Loucy (cell line): Measurements from ENCODE around the gene LAMTOR1.

Experiments used
- H2AFZ ChIP-seq: fragments of 200-600 bp; sonication (generic); 2 replicates; pipeline ENCODE4 v1.6.0; 2016; ENCODE audit warnings: antibody characterized with exemption, mild to moderate bottlenecking, low read length, moderate library complexity
- H3F3A ChIP-seq: fragments of 200-600 bp; 2 replicates; pipeline ENCODE4 v1.6.0; 2016; ENCODE audit warnings: antibody characterized with exemption, low read depth, mild to moderate bottlenecking
- H3K27me3 ChIP-seq: fragments of 200-600 bp; sonication (generic); 2 replicates; pipeline ENCODE4 v1.6.1; 2014; ENCODE audit warnings: low read length, mild to moderate bottlenecking; ENCODE audit not compliant: insufficient read depth, poor library complexity, severe bottlenecking
- H3K36me3 ChIP-seq: fragments of 200-600 bp; sonication (generic); 2 replicates; pipeline ENCODE4 v1.6.1; 2016; ENCODE audit warnings: low read length; ENCODE audit not compliant: insufficient read depth
- H3K4me1 ChIP-seq: fragments of 200-600 bp; sonication (generic); 2 replicates; pipeline ENCODE4 v1.5.1; 2014; ENCODE audit warnings: low read length, mild to moderate bottlenecking; ENCODE audit not compliant: insufficient read depth, poor library complexity, severe bottlenecking
- H3K4me2 ChIP-seq: fragments of 200-600 bp; sonication (generic); 2 replicates; pipeline ENCODE4 v1.6.0; 2014; ENCODE audit warnings: antibody characterized with exemption, low read length, low read depth, mild to moderate bottlenecking; ENCODE audit not compliant: poor library complexity, severe bottlenecking
- H3K4me3 ChIP-seq: fragments of 200-600 bp; sonication (generic); 2 replicates; pipeline ENCODE4 v1.5.1; 2014; ENCODE audit warnings: low read length, mild to moderate bottlenecking, mixed read lengths; ENCODE audit not compliant: poor library complexity, severe bottlenecking
- H3K79me2 ChIP-seq: fragments of 200-600 bp; sonication (generic); 2 replicates; pipeline ENCODE4 v1.6.1; 2014; ENCODE audit warnings: low read length; ENCODE audit not compliant: insufficient read depth
- H3K9ac ChIP-seq: fragments of 200-600 bp; sonication (generic); 2 replicates; pipeline ENCODE4 v1.6.0; 2014; ENCODE audit warnings: mild to moderate bottlenecking, low read depth, low read length, moderate library complexity; ENCODE audit not compliant: poor library complexity, severe bottlenecking
- H3K9me2 ChIP-seq: fragments of 200-600 bp; sonication (generic); replicated peaks from 2 replicates; pipeline ENCODE4 v1.6.1; 2016; ENCODE audit warnings: low read depth, low read length, mixed read lengths
- H3K9me3 ChIP-seq: fragments of 200-600 bp; sonication (generic); 2 replicates; pipeline ENCODE4 v1.6.1; 2014; ENCODE audit warnings: mild to moderate bottlenecking, antibody characterized with exemption, low read length, low read depth; ENCODE audit not compliant: insufficient read depth
- H4K20me1 ChIP-seq: fragments of 200-600 bp; sonication (generic); 2 replicates; pipeline ENCODE4 v1.6.0; 2014; ENCODE audit warnings: antibody characterized with exemption, low read length, mild to moderate bottlenecking; ENCODE audit not compliant: insufficient read depth, poor library complexity, severe bottlenecking
- EZH2phosphoT487 ChIP-seq: fragments of 200-600 bp; IDR thresholded peaks from 2 replicates; pipeline ENCODE4 v1.6.1; 2018; ENCODE audit warnings: antibody characterized with exemption, mild to moderate bottlenecking, moderate library complexity, borderline replicate concordance
- TF ChIP-seq, protein P1 (sequence below): fragments of 200-600 bp; sonication (generic); conservative IDR thresholded peaks from 2 replicates; pipeline ENCODE4 v1.5.1; 2014; ENCODE audit warnings: mild to moderate bottlenecking, antibody characterized with exemption, low read length

Gene LAMTOR1

DNA sequence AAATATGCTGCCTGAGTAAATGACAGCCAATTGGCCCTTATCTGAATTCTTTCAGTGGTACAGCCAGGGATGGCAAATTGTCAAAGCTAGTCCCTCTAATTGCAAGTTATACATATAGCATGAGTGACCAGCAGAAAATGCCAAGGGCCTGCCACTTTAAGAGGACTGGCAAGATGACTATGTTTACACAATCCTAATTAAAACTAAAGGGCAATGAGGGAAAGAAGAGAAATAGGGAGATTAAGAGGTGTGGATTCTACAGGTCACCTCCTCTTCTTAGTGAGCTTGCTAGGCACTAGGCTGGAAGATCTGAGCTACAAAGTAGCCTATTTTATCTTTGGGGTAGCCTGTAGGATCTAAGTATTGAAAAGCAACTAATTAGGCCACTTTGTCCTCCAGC is 36.2 kb downstream of the LAMTOR1 start:
- Histone ChIP-seq H3K36me3 (peaks cover 44% of the 10 kb centered on the region), H4K20me1 (peaks cover 44% of the 10 kb centered on the region), H3K9me3 (no peaks in the 10 kb centered on the region), H3K79me2 (peaks cover 91% of the 10 kb centered on the region), H3K4me2 (no peak overlapping the region), H3K4me1 (peaks cover 21% of the 10 kb centered on the region), H3F3A (no peaks in the 10 kb centered on the region), H3K27me3 (no peaks in the 10 kb centered on the region), H3K9me2 (no peaks in the 10 kb centered on the region), H2AFZ (no peak overlapping the region), H3K4me3 (no peak overlapping the region), H3K9ac (no peak overlapping the region)
- TF ChIP-seq EZH2phosphoT487, result no peak
- TF ChIP-seq, protein P1, sequence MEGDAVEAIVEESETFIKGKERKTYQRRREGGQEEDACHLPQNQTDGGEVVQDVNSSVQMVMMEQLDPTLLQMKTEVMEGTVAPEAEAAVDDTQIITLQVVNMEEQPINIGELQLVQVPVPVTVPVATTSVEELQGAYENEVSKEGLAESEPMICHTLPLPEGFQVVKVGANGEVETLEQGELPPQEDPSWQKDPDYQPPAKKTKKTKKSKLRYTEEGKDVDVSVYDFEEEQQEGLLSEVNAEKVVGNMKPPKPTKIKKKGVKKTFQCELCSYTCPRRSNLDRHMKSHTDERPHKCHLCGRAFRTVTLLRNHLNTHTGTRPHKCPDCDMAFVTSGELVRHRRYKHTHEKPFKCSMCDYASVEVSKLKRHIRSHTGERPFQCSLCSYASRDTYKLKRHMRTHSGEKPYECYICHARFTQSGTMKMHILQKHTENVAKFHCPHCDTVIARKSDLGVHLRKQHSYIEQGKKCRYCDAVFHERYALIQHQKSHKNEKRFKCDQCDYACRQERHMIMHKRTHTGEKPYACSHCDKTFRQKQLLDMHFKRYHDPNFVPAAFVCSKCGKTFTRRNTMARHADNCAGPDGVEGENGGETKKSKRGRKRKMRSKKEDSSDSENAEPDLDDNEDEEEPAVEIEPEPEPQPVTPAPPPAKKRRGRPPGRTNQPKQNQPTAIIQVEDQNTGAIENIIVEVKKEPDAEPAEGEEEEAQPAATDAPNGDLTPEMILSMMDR, result no peak

DNA sequence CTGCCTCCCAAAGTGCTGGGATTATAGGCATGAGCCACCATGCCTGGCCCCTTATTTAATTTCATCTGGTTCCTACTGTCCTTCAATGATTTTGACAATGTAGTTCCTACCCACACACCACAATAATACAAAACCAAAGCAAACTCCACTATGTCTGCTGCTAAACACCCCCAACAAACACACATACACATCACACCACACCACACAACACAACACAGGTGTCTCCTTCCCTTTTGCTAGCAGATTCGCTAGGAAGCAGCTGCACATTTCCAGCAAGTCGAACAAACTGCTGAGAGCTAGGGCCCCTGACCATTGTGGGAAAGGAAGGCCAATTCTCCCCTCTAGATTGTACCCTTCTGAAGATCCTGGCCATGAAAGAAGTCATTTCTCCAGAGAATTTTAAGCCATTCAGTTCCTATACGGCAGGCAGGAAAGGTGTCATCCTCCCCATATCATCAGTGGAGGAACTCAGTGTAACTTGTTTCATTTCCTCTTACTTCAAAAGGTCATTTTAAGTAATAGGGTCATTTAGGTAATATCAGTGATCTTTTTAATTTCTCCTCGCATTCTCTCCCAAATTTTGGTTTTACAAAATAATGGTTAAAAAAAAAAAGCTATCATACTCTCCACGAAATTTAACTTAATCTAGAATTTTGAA is 41.2 kb downstream of the LAMTOR1 start:
- H3K4me2 ChIP-seq, result no peak overlapping the region

DNA sequence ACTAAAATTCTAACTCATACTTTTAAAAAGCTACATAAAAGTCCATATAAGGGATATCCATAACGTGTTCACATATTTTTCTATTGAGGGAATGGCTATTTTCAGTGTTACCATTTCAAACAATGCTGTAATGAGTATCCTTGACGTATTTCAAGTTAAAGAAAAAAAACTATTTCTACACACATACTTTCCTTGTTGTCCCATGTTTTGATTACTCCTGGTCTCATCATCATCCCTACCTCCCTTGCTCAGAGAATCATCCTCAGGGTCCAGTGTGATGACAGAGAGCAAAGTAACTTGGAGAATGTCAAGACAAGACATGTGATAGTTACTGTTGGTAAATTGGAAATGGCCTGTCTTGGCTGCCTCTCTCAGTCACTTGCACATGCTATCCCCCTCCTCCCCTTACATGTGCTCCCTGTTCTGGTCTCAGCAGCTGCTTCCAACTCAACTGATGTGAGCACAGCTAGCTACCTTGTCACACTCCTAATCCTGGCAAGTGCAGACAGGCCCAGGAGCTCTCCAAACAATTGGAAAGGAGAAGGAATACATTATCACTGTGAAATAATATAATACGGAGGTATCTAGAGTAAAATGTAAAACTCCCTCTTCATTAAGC is 44.6 kb downstream of the LAMTOR1 start:
- Histone ChIP-seq H3F3A (no peaks in the 10 kb centered on the region), H3K27me3 (no peaks in the 10 kb centered on the region), H3K9me3 (no peaks in the 10 kb centered on the region), H3K4me2 (no peak overlapping the region), H3K36me3 (peaks cover 27% of the 10 kb centered on the region), H2AFZ (no peak overlapping the region), H3K9ac (no peak overlapping the region), H3K4me1 (no peaks in the 10 kb centered on the region), H3K79me2 (peaks cover 92% of the 10 kb centered on the region), H3K9me2 (no peaks in the 10 kb centered on the region), H4K20me1 (peaks cover 4% of the 10 kb centered on the region), H3K4me3 (no peak overlapping the region)
- TF ChIP-seq, protein P1, result no peak
- no peak for TF ChIP-seq EZH2phosphoT487

More for the DNA sequence above, 41.2 kb downstream of the LAMTOR1 start:
- no peaks in the 10 kb centered on the region for H3K27me3 ChIP-seq
- no peak overlapping the region for H3K4me3 ChIP-seq
- H3K79me2 ChIP-seq, result peaks cover 84% of the 10 kb centered on the region
- no peaks in the 10 kb centered on the region for H3K9me3 ChIP-seq
- H3K4me1 ChIP-seq, result no peaks in the 10 kb centered on the region
- no peak overlapping the region for H2AFZ ChIP-seq
- no peaks in the 10 kb centered on the region for H3F3A ChIP-seq
- H3K9me2 ChIP-seq, result no peaks in the 10 kb centered on the region
- H4K20me1 ChIP-seq, result peaks cover 11% of the 10 kb centered on the region
- no peak overlapping the region for H3K9ac ChIP-seq
- peaks cover 40% of the 10 kb centered on the region for H3K36me3 ChIP-seq
- TF ChIP-seq, protein P1, result no peak
- no peak for TF ChIP-seq EZH2phosphoT487
